ENCODE results near the gene DOLK.

- TF ChIP-seq CTCF (IDR thresholded peaks at IDR 0.05) (no peak), POLR2A (IDR thresholded peaks at IDR 0.05) (no peak), EP300 (IDR thresholded peaks at IDR 0.05) (no peak)
Observed at GRCh38 chr9:128901379-128901778, 46.0 kb downstream of the DOLK start.
